HUES64 (cell line): ENCODE measurements around the gene PLPPR2.
"Not testable (repeated sequence)": the region's sequence is repeated elsewhere in the genome, so short reads cannot be mapped to it uniquely, and the experiment has no call there.

Source experiments
- H3K27ac ChIP-seq: 2 replicates; pipeline ENCODE4 v1.7.0; 2013; ENCODE audit warnings: low read depth, low read length, inconsistent platforms
- H3K27me3 ChIP-seq: 2 replicates; pipeline ENCODE4 v1.6.1; 2013; ENCODE audit warnings: mild to moderate bottlenecking, low read length; ENCODE audit not compliant: insufficient read depth
- H3K36me3 ChIP-seq: 2 replicates; pipeline ENCODE4 v1.6.1; 2013; ENCODE audit warnings: mild to moderate bottlenecking, low read length; ENCODE audit not compliant: insufficient read depth
- H3K4me1 ChIP-seq: 2 replicates; pipeline ENCODE4 v1.6.1; 2013; ENCODE audit warnings: mild to moderate bottlenecking, low read length, moderate library complexity; ENCODE audit not compliant: insufficient read depth
- H3K4me3 ChIP-seq: 2 replicates; pipeline ENCODE4 v1.5.1; 2013; ENCODE audit warnings: mild to moderate bottlenecking, low read length, moderate library complexity
- H3K9ac ChIP-seq: 2 replicates; pipeline ENCODE4 v1.6.1; 2013; ENCODE audit warnings: mild to moderate bottlenecking, low read depth, low read length
- H3K9me3 ChIP-seq: 2 replicates; pipeline ENCODE4 v1.6.1; 2013; ENCODE audit warnings: low read depth, low read length; ENCODE audit not compliant: insufficient read depth
- WGBS: fragments of 150-250, 120-280 bp; methylation state at CpG from one replicate; pipeline ENCODE4 v1.1.7; 2013; ENCODE audit warnings: missing lambda C conversion rate; 5-methylcytosine and 5-hydroxymethylcytosine counted together

Gene PLPPR2

DNA sequence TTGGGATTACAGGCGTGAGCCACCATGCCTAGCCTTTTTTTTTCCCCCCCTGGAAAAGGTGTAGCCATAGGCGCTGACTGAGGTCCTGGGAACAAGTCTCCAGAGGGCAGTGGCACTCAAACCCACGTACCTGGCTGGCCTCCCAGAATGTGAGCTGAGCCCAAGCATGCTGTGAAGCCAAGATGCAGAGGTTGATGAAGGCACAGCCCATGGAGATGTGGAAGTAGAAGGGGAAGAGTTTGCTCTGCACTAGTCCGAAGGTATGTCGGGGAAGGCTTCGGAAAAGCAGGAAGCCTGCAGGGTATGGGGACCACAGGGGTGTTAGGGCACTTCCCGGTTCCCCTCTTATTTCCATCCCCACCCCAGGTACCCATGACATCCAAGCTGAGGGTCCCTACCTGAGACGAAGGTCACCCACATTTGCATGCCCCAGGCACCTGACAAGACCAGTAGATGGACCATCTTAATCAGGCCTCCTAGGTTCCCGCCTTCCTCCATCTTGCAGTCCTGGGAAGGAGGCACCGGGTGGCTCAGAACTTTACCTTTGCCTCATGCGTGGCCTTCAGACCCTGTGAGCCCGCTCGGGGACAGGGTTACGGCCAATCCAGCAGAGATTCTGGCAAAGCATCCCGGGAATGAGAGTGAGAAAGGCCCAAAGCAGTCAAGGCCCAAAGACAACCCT lies 10.0 kb upstream of the PLPPR2 start:
- H3K27ac ChIP-seq = no peak overlapping the region
- 0 out of 2 replicates have a peak, but pooled peaks cover 7% of the 10 kb centered on the region for H3K36me3 ChIP-seq

DNA sequence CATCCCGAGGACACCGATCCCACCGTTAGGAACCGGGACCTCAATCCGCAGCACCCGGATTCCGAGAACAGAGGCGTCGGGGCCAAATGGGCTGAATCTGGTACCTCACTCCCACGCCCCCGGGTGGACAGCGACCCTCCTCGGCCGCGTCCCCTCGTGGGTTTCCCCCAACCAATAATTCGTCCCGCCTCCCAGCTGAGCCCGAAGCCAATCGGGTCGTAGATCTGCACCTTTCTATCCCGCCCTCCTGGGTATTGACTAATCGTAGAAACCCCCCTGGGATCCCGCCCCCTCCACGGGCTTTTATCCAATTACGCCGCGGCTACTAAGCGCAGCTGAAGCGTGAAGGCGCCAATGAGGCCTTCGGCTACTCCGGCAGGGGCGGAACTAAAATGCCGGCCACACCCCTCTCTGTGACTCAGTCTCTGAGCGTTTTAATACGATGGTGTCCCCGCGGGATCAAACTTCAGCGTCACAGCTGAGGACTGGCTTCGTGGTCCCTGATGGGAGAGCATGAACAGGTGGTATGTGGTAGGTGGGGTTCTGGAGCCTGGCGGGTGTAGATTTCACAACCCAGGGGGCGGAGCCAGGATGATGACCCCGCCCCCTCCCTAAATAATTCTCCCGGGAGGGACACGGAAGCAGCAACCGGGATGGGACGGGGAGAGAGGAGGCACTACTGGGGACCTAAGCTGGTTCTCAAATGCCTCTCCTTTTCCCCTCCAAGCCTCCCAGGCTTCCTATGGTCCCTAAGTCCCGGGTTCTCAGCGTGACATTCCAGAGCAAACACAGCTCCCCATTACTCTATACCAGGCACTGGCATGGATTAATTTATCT lies 8.9 kb upstream of the PLPPR2 start, which contains the start of the genes CCDC159 and TMEM205:
CCDC159 (plus strand) TSS at position 416 of the 837 bp plus-strand sequence; CDS start at position 504, 88 bp downstream.
TMEM205 (minus strand) TSS at position 165 of the 837 bp plus-strand sequence. CDS start 649 bp downstream, outside the sequence.
- Histone ChIP-seq H3K9ac (peak within 1 kb of the TSS; percentile 71), H3K9me3 (no peaks in the 10 kb centered on the region), H3K4me1 (no peaks in the 10 kb centered on the region), H3K4me3 (peak within 1 kb of the TSS; percentile 84), H3K27me3 (no peaks in the 10 kb centered on the region), H3K27ac (no peak within 1 kb of the TSS), H3K36me3 (0 out of 2 replicates have a peak, but pooled peaks cover 7% of the 10 kb centered on the region)
- WGBS = under 1% methylated on average over 47 of the region's 50 CpGs

More for the DNA sequence above, 10.0 kb upstream of the PLPPR2 start:
- WGBS = 61% methylated on average over 14 of the region's 15 CpGs
- H3K9ac ChIP-seq = peak overlapping the region; percentile 71
- no peaks in the 10 kb centered on the region for H3K27me3 ChIP-seq
- H3K4me3 ChIP-seq = peak overlapping the region; percentile 84
- H3K9me3 ChIP-seq = no peaks in the 10 kb centered on the region
- no peaks in the 10 kb centered on the region for H3K4me1 ChIP-seq

DNA sequence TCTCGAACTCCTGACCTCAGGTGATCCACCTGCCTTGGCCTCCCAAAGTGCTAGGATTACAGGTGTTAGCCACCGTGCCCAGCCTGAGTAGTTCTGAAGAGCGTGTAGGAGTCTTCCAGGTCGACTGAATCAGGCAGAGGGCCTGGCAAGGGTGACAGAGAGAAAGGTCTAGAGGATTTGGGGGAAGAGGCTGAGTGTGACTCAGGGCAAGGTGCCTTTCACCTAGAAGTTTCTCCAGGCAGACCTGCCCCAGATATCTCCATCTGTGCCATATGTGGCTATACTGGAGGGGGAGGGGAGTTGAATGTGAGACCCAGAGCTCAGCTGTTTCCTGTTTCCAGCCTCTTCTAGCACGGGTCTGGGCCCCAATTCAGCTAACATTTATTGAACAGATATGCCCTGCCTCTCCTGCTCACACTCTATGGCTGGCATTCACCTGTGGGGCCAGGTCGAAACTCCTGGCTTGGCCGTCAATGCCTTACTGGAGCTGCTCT lies 7.6 kb upstream of the PLPPR2 start:
- Histone ChIP-seq H3K4me3 (no peak overlapping the region), H3K36me3 (0 out of 2 replicates have a peak, but pooled peaks cover 3% of the 10 kb centered on the region), H3K27ac (no peak overlapping the region), H3K4me1 (no peaks in the 10 kb centered on the region), H3K27me3 (no peaks in the 10 kb centered on the region), H3K9me3 (no peaks in the 10 kb centered on the region), H3K9ac (no peak overlapping the region)
- 86% methylated on average over 7 of the region's 7 CpGs for WGBS

DNA sequence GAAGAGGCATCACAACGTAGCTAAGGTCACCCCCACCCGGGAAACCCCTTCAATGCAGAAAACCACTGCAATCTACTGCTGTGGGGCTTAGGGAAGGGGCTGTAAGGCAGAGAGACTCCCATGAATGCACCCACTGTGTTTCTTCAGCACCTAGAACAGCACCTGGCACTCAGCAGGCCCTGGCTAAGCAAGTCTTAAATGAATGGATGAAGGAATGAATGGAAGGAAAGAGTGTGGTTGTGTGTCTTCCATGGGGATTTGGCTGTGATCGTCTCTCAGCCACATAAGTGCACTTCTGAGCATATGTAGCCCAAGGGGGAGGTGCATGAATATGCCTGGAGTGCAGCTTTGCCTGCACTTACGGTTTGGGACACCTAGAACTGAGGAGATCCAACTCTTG lies 6.1 kb upstream of the PLPPR2 start:
- Histone ChIP-seq H3K4me1 (no peaks in the 10 kb centered on the region), H3K36me3 (no peaks in the 10 kb centered on the region), H3K27ac (no peak overlapping the region), H3K27me3 (no peaks in the 10 kb centered on the region), H3K9ac (no peak overlapping the region), H3K9me3 (no peaks in the 10 kb centered on the region), H3K4me3 (no peak overlapping the region)
- 93% methylated on average over 4 of the region's 4 CpGs for WGBS

DNA sequence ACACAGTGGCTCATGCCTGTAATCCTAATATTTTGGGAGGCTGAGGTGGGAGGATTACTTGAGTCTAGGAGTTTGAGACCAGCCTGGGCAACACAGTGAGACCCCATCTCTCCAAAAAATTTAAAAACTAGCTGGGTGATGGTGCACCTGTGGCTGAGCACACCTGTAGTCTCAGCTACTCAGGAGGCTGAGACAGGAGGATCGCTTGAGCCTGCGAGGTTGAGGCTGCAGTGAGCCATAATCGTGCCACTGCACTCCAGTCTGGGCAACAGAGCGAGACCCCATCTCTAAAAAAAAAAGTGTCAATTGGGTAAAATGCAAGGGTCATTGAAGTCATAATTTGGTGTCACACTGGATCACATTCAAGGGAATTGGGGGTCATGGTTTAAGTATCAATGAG lies 1.1 kb upstream of the PLPPR2 start:
- H3K27me3 ChIP-seq, H3K4me1 ChIP-seq, H3K36me3 ChIP-seq, H3K4me3 ChIP-seq, H3K9me3 ChIP-seq, H3K27ac ChIP-seq, H3K9ac ChIP-seq: not testable (repeated sequence)
- WGBS = 92% methylated on average over 4 of the region's 4 CpGs

DNA sequence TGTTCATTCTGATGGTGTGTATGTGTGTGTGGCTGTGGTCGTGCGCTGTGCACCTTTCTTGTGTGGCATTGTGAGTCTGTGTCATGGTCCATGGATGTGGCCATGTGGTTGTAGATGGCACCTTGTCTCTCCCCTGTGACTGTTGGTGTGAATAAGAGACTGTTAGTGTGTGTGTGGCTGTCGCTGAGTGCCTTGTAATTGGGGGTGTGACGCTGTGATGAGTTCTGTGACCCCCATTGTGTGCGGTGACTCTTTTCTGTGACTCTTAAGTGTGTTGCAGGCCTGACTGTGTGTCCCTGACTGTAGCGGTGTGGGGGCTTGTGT lies 804 bp downstream of the PLPPR2 start:
- 85% methylated on average over 6 of the region's 6 CpGs for WGBS
- Histone ChIP-seq H3K9me3 (no peaks in the 10 kb centered on the region), H3K4me3 (peak overlapping the region; percentile 51; the same call in 1 of the 2 replicates), H3K9ac (no peak overlapping the region), H3K27ac (no peak overlapping the region), H3K4me1 (no peaks in the 10 kb centered on the region), H3K27me3 (peaks cover 16% of the 10 kb centered on the region), H3K36me3 (no peaks in the 10 kb centered on the region)

DNA sequence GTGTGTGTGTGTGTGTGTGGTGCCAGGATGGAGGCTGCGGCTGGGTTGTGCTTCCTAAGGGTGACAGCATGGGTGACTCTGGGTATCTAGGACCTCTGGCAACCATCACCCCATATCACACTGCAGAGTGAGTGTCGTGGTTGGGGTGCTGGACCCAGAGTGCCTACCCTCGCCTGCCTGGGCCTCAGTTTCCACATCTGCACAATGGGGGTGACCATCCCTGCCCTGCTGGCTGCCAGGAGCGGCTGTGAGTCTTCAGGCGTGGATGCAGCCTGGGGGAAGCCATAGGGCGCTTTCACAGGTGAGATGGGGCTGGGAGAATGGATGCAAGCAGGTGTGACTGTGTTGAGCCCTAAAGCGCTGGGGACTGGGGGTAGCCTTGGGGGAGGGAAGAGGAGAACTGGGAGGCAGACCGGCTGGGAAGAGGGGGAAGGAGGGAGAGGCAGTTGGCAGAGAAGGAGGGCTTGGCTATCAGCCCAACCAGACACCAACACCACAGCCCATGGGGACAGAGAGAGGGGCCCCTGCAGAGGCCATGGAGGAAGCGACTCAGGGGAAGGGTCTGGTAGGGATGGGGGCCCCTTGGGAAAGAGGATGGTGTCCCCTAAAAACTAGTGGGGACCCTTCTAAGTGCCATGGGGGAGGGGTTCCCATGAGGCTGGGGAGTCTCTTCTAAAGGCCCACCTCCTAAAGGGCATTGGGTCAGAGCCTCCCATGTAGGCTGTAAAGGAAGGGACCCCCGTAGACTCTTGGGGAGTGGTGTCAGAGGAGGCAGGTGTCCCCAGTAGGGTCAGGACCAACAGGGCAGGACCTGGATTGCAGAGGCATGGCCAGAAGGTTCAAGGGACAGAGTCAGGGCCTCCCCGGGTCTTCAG lies 1.7 kb downstream of the PLPPR2 start:
- Histone ChIP-seq H3K27ac (no peak overlapping the region), H3K9me3 (no peaks in the 10 kb centered on the region), H3K36me3 (no peaks in the 10 kb centered on the region), H3K4me1 (peaks cover 3% of the 10 kb centered on the region), H3K27me3 (peaks cover 18% of the 10 kb centered on the region), H3K9ac (no peak overlapping the region), H3K4me3 (no peak overlapping the region)
- 79% methylated on average over 10 of the region's 11 CpGs for WGBS

DNA sequence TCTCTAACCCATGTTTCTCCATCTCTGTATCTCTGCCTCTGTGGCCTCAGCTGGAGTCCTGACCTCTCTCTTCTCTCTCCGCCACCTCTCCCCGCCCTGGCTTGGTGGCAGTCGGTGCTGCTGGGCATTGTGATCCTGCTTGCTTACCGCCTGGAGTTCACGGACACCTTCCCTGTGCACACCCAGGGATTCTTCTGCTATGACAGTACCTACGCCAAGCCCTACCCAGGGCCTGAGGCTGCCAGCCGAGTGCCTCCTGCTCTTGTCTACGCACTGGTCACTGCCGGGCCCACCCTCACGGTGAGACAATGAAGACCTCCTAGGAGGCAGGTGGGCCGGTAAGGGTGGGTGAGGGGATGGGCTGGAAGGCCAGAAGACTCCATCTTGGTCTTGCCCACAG lies 4.2 kb downstream of the PLPPR2 start:
- no peak overlapping the region for H3K4me3 ChIP-seq
- peaks cover 7% of the 10 kb centered on the region for H3K4me1 ChIP-seq
- 80% methylated on average over 11 of the region's 11 CpGs for WGBS
- H3K27ac ChIP-seq = no peak overlapping the region
- peaks cover 18% of the 10 kb centered on the region for H3K27me3 ChIP-seq
- no peak overlapping the region for H3K9ac ChIP-seq
- no peaks in the 10 kb centered on the region for H3K36me3 ChIP-seq
- no peaks in the 10 kb centered on the region for H3K9me3 ChIP-seq

DNA sequence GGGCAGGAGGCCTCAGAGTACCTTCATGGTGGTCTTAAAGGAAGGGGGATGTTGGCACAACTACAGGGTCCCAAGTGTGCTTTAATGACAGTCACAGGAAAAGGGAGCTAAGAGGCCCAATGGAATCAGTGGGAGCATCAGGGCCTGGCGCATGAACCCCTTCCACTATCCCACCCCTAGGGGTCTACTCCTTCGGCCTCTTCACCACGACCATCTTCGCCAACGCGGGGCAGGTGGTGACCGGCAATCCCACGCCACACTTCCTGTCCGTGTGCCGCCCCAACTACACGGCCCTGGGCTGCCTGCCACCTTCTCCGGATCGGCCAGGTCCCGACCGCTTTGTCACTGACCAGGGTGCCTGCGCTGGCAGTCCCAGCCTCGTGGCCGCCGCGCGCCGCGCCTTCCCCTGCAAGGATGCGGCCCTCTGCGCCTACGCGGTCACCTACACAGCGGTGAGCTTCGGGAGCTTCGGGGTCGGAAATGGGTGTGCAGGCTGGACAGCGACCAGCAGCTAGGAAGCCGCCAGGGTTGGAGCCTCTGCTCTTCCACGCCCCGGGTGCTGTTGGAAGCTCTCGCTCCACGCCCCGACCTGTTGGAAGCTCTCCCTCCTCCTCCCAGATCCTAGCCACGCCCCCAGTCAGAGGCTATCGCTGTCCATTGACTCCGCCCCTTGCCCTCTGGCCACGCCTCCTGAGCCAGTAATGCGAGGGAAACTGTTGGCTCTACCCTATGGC lies 6.0 kb downstream of the PLPPR2 start:
- H3K27ac ChIP-seq = no peak overlapping the region
- H3K4me1 ChIP-seq = peaks cover 7% of the 10 kb centered on the region
- no peaks in the 10 kb centered on the region for H3K9me3 ChIP-seq
- 0 out of 2 replicates have a peak, but pooled peaks cover 13% of the 10 kb centered on the region for H3K27me3 ChIP-seq
- 15% methylated on average over 43 of the region's 43 CpGs for WGBS
- H3K9ac ChIP-seq = peak overlapping the region; percentile 7; the same call in 1 of the 2 replicates
- H3K36me3 ChIP-seq = no peaks in the 10 kb centered on the region
- peak overlapping the region; percentile 56 for H3K4me3 ChIP-seq
